ENCODE results near the gene TRIM71. TPM values are rescaled to one million over a fixed set of nuclear protein-coding genes. Genes with fewer than 3 reads are reported as not detected.

The TRIM71 gene
- total RNA-seq, 4 donors from 2014 or later, result 0.16 TPM; not detected in 3

GRCh38 chr3:32818229-32818969 is 602 bp downstream of the TRIM71 start:
- TF ChIP-seq CTCF (IDR thresholded peaks at IDR 0.05; ENCODE audit: low read depth), result no peak

GRCh38 chr3:32818970-32819511 is 1.2 kb downstream of the TRIM71 start:
- no peak for TF ChIP-seq CTCF (IDR thresholded peaks at IDR 0.05; ENCODE audit: low read depth)

- TF ChIP-seq CTCF (IDR thresholded peaks at IDR 0.05; ENCODE audit: low read depth), result no peak
Measured at GRCh38 chr3:32819551-32820348, 2.0 kb downstream of the TRIM71 start.

- TF ChIP-seq CTCF (IDR thresholded peaks at IDR 0.05; ENCODE audit: low read depth), result no peak
Measured at GRCh38 chr3:32820430-32820829, 2.6 kb downstream of the TRIM71 start.

- TF ChIP-seq CTCF (IDR thresholded peaks at IDR 0.05; ENCODE audit: low read depth), result no peak
Measured at GRCh38 chr3:32820971-32821685, 3.3 kb downstream of the TRIM71 start.

GRCh38 chr3:32821686-32822296 is 4.0 kb downstream of the TRIM71 start:
- TF ChIP-seq CTCF (IDR thresholded peaks at IDR 0.05; ENCODE audit: low read depth), result no peak

All from subcutaneous adipose tissue (tissue), 4 donors.